HepG2 (cell line): Measurements from ENCODE around the gene ATXN7L3. TPM values are rescaled to one million over a fixed set of nuclear protein-coding genes. Genes with fewer than 3 reads are reported as not detected.

Experiments
- ARID3A ChIP-seq: IDR thresholded peaks from 2 replicates; pipeline ENCODE4 v1.6.1; 2012; ENCODE audit warnings: low read depth, low read length, improper control_type of control experiment
- BRCA1 ChIP-seq: sonication (generic); formaldehyde crosslinking; IDR thresholded peaks from 2 replicates; pipeline ENCODE4 v1.4.0; 2020; ENCODE audit warnings: missing genetic modification reagents
- CREBL2 ChIP-seq: sonication (generic); formaldehyde crosslinking; IDR thresholded peaks from 2 replicates; pipeline ENCODE4 v1.8.1; 2023; ENCODE audit warnings: missing genetic modification reagents, mild to moderate bottlenecking, borderline replicate concordance
- E2F5 ChIP-seq: sonication (generic); formaldehyde crosslinking; conservative IDR thresholded peaks from 2 replicates; pipeline ENCODE4 v1.4.0; 2020; ENCODE audit warnings: missing genetic modification reagents
- FOXP4 ChIP-seq: sonication (generic); formaldehyde crosslinking; IDR thresholded peaks from 2 replicates; pipeline ENCODE4 v1.4.0; 2020; ENCODE audit warnings: missing genetic modification reagents
- GMEB2 ChIP-seq: IDR thresholded peaks from 2 replicates; pipeline ENCODE4 v1.6.1; 2016; ENCODE audit warnings: missing biosample characterization, missing genetic modification reagents, low read depth
- GRHL1 ChIP-seq: sonication (generic); formaldehyde crosslinking; conservative IDR thresholded peaks from 2 replicates; pipeline ENCODE4 v1.8.0; 2022; ENCODE audit warnings: missing genetic modification reagents
- MIER3 ChIP-seq: IDR thresholded peaks from 2 replicates; pipeline ENCODE4 v1.6.1; 2016; ENCODE audit warnings: missing compliant biosample characterization, borderline replicate concordance
- NFE2L1 ChIP-seq: sonication (generic); formaldehyde crosslinking; IDR thresholded peaks from 2 replicates; pipeline ENCODE4 v1.4.0; 2020; ENCODE audit warnings: missing genetic modification reagents, mild to moderate bottlenecking, borderline replicate concordance
- TGIF2 ChIP-seq: IDR thresholded peaks from 2 replicates; pipeline ENCODE4 v1.6.1; 2016; ENCODE audit warnings: control low read depth, missing compliant biosample characterization
- USF2 ChIP-seq, 2 experiments: sonication (generic) in 1 of 2; formaldehyde crosslinking in 1 of 2; IDR thresholded peaks; 2 replicates each; pipeline versions ENCODE4 v1.5.1 to v1.6.1; 2011 to 2020; ENCODE audit warnings: borderline replicate concordance in 1 of 2, low read depth in 1 of 2, low read length in 1 of 2, mild to moderate bottlenecking in 1 of 2, missing genetic modification reagents in 1 of 2, moderate library complexity in 1 of 2
- ZNF180 ChIP-seq: sonication (generic); formaldehyde crosslinking; IDR thresholded peaks from 2 replicates; pipeline ENCODE4 v1.4.0; 2020; ENCODE audit warnings: low read depth, missing genetic modification reagents, borderline replicate concordance
- ZNF343 ChIP-seq: sonication (generic); formaldehyde crosslinking; IDR thresholded peaks from 2 replicates; pipeline ENCODE4 v1.4.0; 2020; ENCODE audit warnings: mild to moderate bottlenecking, missing genetic modification reagents
- polyA plus RNA-seq, 8 experiments: library from polyadenylated mRNA; depleted of rRNA in 3 of 8; stranded (reverse) in 7 of 8; unstranded in 1 of 8; fragments of >200 nt; fragmentation: Illumina TruSeq in 4 of 8; extraction: Trizol in 4 of 8; gene quantifications; 2 replicates each; pipeline versions ENCODE4 v1.2.1 to v1.2.3, GENCODE V29; 2011 to 2016; ENCODE audit warnings: low read depth in 4 of 8, missing spikeins in 1 of 8, mixed read lengths in 1 of 8; ENCODE audit not compliant: insufficient read depth in 1 of 8
- total RNA-seq, 5 experiments: library from RNA; depleted of rRNA; stranded (reverse); fragments of >200 nt; fragmentation: Illumina TruSeq; extraction: Trizol; gene quantifications; 2 replicates each; pipeline ENCODE4 v1.2.3, GENCODE V29; 2016; ENCODE audit warnings: low read depth in 1 of 5

ATXN7L3 gene
- total and polyA plus RNA-seq, 2 of the 13 experiments (the other 11 are each of a cell fraction or from before 2014, with no cell fraction given): 44.5 to 59.1 TPM

GRCh38 chr17:44187131-44187899 lies 12.4 kb downstream of the ATXN7L3 start (continued):
- no peak for TF ChIP-seq GRHL1 (CRISPR knock-in tag)
- TF ChIP-seq TGIF2: no peak
- TF ChIP-seq MIER3 (CRISPR knock-in tag): no peak
- no peak for TF ChIP-seq USF2 (IDR thresholded peaks at IDR 0.05; ENCODE audit: low read depth, low read length)
- TF ChIP-seq USF2 (CRISPR knock-in tag; IDR thresholded peaks at IDR 0.05; ENCODE audit: borderline replicate concordance): no peak
- no peak for TF ChIP-seq FOXP4 (CRISPR knock-in tag)
- no peak for TF ChIP-seq NFE2L1 (CRISPR knock-in tag)
- no peak for TF ChIP-seq E2F5 (CRISPR knock-in tag)
- TF ChIP-seq CREBL2 (CRISPR knock-in tag): no peak
- TF ChIP-seq ARID3A: no peak
- no peak for TF ChIP-seq ZNF180 (CRISPR knock-in tag)
- no peak for TF ChIP-seq ZNF343 (CRISPR knock-in tag)
- no peak for TF ChIP-seq BRCA1
- TF ChIP-seq GMEB2 (CRISPR knock-in tag): no peak
